Measurements from ENCODE around the gene MYL5.
"Not testable (repeated sequence)": the region's sequence is repeated elsewhere in the genome, so short reads cannot be mapped to it uniquely, and the experiment has no call there.

Gene MYL5

GRCh38 chr4:730511-730910 is 56.2 kb downstream of the MYL5 start:
- DNase-seq = no peak

- not testable (repeated sequence) for DNase-seq
Measured at GRCh38 chr4:730946-731904, 56.9 kb downstream of the MYL5 start.

All from NCI-H1417 (cell line).